ENCODE measurements around the gene FAM149B1. TPM values are rescaled to one million over a fixed set of nuclear protein-coding genes. Genes with fewer than 3 reads are reported as not detected.

FAM149B1 gene
- polyA plus RNA-seq, 1 donor (not counting 4 experiments of a cell fraction or from before 2014, with no cell fraction given): 22.2 TPM

DNA sequence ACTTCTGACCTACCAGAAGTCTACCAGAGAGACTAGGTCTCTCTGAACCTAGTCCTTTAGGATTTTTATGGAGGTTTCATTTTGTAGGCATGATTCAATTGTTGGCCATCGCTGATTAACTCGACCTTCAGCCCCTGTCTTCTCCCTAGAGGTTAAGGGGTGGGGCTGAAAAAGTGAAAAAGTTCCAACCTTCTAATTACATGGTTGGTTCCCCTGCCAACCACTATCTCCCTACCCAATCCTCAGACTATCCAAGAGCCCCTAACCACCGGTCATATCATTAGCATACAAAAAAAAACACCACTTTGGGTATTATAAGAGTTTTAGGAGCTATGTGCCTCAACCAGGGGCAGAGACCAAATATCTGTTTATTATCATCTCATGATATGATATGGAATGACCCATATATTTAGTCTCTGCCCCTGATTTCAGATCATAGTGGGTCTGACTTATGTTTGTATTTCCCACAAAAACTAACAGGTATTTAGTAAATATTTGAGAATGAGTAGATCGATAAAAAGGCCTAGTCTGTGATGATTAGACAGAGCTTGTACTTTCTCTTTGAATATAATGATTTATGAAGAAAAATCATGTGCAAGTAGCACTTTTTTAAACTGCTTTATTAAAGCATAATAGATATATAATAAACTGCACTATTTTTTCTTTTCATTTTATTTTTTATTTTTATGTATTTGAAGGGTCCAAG lies 43.3 kb downstream of the FAM149B1 start:
- dilution Hi-C loops (cut with MboI; ENCODE audit: extremely low pct_ligation_motif_present, low sequenced_read_pairs): no loop called here
- DNase-seq (ENCODE audit: low read depth, low spot score) (no peak), FAIRE-seq (no peak)
- Histone ChIP-seq H3K4me1 (ENCODE audit: control insufficient read depth, extremely low read depth, insufficient read depth, low read length) (peaks cover 9% of the 10 kb centered on the region), H3K9me1 (ENCODE audit: control insufficient read depth, extremely low read depth, insufficient read depth, low read length) (no peaks in the 10 kb centered on the region), H3K79me2 (ENCODE audit: control insufficient read depth, insufficient read depth, low read length) (no peaks in the 10 kb centered on the region), H3K27ac (ENCODE audit: control insufficient read depth, insufficient read depth, low read length) (no peak overlapping the region), H3K4me3 (ENCODE audit: control insufficient read depth in 2 of 3, extremely low read depth in 1 of 3, insufficient read depth in 2 of 3, low read depth in 1 of 3, low read length in 3 of 3) (no peak overlapping the region), H3K4me2 (ENCODE audit: control insufficient read depth, extremely low read depth, insufficient read depth, low read depth, low read length) (no peak overlapping the region), H3K9me3 (ENCODE audit: control insufficient read depth, low read depth, low read length) (peaks cover 2% of the 10 kb centered on the region), H3K27me3 (ENCODE audit: control insufficient read depth, extremely low read depth, insufficient read depth, low read length) (no peaks in the 10 kb centered on the region), H3K9ac (ENCODE audit: control insufficient read depth, extremely low read depth, insufficient read depth, low read length) (no peak overlapping the region), H3K36me3 (ENCODE audit: control insufficient read depth in 2 of 2, extremely low read depth in 1 of 2, insufficient read depth in 2 of 2, low read length in 2 of 2) (peaks cover 2 to 4% of the 10 kb centered on the region in 2 experiments), H4K20me1 (ENCODE audit: control insufficient read depth, extremely low read depth, insufficient read depth, low read length) (no peaks in the 10 kb centered on the region), H2AFZ (ENCODE audit: control insufficient read depth, low read length) (no peak overlapping the region)
- TF ChIP-seq, protein P1, sequence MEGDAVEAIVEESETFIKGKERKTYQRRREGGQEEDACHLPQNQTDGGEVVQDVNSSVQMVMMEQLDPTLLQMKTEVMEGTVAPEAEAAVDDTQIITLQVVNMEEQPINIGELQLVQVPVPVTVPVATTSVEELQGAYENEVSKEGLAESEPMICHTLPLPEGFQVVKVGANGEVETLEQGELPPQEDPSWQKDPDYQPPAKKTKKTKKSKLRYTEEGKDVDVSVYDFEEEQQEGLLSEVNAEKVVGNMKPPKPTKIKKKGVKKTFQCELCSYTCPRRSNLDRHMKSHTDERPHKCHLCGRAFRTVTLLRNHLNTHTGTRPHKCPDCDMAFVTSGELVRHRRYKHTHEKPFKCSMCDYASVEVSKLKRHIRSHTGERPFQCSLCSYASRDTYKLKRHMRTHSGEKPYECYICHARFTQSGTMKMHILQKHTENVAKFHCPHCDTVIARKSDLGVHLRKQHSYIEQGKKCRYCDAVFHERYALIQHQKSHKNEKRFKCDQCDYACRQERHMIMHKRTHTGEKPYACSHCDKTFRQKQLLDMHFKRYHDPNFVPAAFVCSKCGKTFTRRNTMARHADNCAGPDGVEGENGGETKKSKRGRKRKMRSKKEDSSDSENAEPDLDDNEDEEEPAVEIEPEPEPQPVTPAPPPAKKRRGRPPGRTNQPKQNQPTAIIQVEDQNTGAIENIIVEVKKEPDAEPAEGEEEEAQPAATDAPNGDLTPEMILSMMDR (optimal IDR thresholded peaks at IDR 0.05 in 1 of 3, IDR thresholded peaks at IDR 0.05 in 1 of 3, conservative IDR thresholded peaks at IDR 0.05 in 1 of 3; ENCODE audit: extremely low read depth in 1 of 3, insufficient read depth in 2 of 3, low read length in 3 of 3): no peak
- TF ChIP-seq EZH2 (IDR thresholded peaks at IDR 0.05; ENCODE audit: low read length): no peak

GRCh38 chr10:73215749-73216148 lies 47.8 kb downstream of the FAM149B1 start:
- Histone ChIP-seq H3K4me1 (ENCODE audit: control insufficient read depth, extremely low read depth, insufficient read depth, low read length) (no peaks in the 10 kb centered on the region), H3K9ac (ENCODE audit: control insufficient read depth, extremely low read depth, insufficient read depth, low read length) (no peak overlapping the region), H3K36me3 (ENCODE audit: control insufficient read depth in 2 of 2, extremely low read depth in 1 of 2, insufficient read depth in 2 of 2, low read length in 2 of 2) (peaks cover 3 to 7% of the 10 kb centered on the region in 2 experiments), H4K20me1 (ENCODE audit: control insufficient read depth, extremely low read depth, insufficient read depth, low read length) (no peaks in the 10 kb centered on the region), H3K9me3 (ENCODE audit: control insufficient read depth, low read depth, low read length) (no peaks in the 10 kb centered on the region), H3K27ac (ENCODE audit: control insufficient read depth, insufficient read depth, low read length) (no peak overlapping the region), H2AFZ (ENCODE audit: control insufficient read depth, low read length) (no peak overlapping the region), H3K4me3 (ENCODE audit: control insufficient read depth in 2 of 3, extremely low read depth in 1 of 3, insufficient read depth in 2 of 3, low read depth in 1 of 3, low read length in 3 of 3) (no peak overlapping the region), H3K79me2 (ENCODE audit: control insufficient read depth, insufficient read depth, low read length) (no peaks in the 10 kb centered on the region), H3K4me2 (ENCODE audit: control insufficient read depth, extremely low read depth, insufficient read depth, low read depth, low read length) (no peak overlapping the region), H3K27me3 (ENCODE audit: control insufficient read depth, extremely low read depth, insufficient read depth, low read length) (no peaks in the 10 kb centered on the region), H3K9me1 (ENCODE audit: control insufficient read depth, extremely low read depth, insufficient read depth, low read length) (no peaks in the 10 kb centered on the region)
- TF ChIP-seq, protein P1 (optimal IDR thresholded peaks at IDR 0.05 in 1 of 3, IDR thresholded peaks at IDR 0.05 in 1 of 3, conservative IDR thresholded peaks at IDR 0.05 in 1 of 3; ENCODE audit: extremely low read depth in 1 of 3, insufficient read depth in 2 of 3, low read length in 3 of 3): no peak
- no peak for TF ChIP-seq EZH2 (IDR thresholded peaks at IDR 0.05; ENCODE audit: low read length)
- DNase-seq (ENCODE audit: low read depth, low spot score) (no peak), FAIRE-seq (no peak)
- dilution Hi-C loops (cut with MboI; ENCODE audit: extremely low pct_ligation_motif_present, low sequenced_read_pairs): no loop called here

All from keratinocyte (primary cell).